Stimulated activated CD4-positive, alpha-beta T cell treated with anti-CD3 and anti-CD28 coated beads, TNF-alpha, amount 100 ng/mL, for 24 hours (primary cell): ENCODE data around the gene TDRD9.

Source experiments
- DNase-seq, 3 experiments: peaks; one replicate each; pipeline ENCODE4 v3.0.0-alpha.2; 2020; ENCODE audit warnings: low read depth in 3 of 3

The TDRD9 gene

DNA sequence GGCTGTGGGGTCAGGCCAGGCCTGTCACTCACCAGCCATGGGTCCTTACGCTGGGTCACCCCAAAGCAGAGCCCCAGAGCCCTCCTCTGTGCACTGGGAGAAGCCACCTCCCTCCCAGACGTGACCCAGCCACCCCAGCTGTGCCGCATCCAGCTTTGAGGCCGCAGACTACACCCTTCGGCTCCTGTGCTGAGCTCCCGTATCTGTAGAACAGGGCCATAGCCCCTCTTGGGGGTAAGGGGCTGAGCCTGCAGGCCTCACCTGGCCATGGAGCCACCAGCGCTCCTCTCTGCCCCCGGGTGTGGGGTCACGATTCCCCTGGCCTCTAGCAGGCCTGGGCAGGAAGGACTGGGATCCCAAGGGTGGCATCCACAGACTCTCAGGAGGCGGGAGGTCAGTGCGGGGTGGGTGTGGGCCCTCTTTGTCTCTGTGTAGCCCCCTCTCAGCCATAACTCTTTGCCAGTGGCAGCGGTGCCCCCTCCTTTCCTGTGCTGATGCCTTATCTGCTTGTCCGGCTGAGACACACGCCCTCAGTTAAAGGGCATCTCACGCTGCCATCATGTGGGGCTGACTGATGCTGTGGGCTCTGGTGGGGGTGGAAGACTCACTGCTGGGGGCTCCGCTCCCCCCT, 173.5 kb downstream of the TDRD9 start:
- no peak for DNase-seq
